GM12874 (cell line): ENCODE results near the gene CYB561A3.

Experiments
- TF ChIP-seq, protein P1 (sequence below): IDR thresholded peaks from 2 replicates; pipeline ENCODE4 v1.5.1; 2011; ENCODE audit warnings: low read depth, mild to moderate bottlenecking, control low read depth, low read length, moderate library complexity; ENCODE audit not compliant: insufficient read depth

Gene CYB561A3

GRCh38 chr11:61329871-61330270 lies 31.8 kb downstream of the CYB561A3 start:
- TF ChIP-seq, protein P1, sequence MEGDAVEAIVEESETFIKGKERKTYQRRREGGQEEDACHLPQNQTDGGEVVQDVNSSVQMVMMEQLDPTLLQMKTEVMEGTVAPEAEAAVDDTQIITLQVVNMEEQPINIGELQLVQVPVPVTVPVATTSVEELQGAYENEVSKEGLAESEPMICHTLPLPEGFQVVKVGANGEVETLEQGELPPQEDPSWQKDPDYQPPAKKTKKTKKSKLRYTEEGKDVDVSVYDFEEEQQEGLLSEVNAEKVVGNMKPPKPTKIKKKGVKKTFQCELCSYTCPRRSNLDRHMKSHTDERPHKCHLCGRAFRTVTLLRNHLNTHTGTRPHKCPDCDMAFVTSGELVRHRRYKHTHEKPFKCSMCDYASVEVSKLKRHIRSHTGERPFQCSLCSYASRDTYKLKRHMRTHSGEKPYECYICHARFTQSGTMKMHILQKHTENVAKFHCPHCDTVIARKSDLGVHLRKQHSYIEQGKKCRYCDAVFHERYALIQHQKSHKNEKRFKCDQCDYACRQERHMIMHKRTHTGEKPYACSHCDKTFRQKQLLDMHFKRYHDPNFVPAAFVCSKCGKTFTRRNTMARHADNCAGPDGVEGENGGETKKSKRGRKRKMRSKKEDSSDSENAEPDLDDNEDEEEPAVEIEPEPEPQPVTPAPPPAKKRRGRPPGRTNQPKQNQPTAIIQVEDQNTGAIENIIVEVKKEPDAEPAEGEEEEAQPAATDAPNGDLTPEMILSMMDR: no peak

- TF ChIP-seq, protein P1: no peak
Measured at GRCh38 chr11:61328351-61328750, 33.3 kb downstream of the CYB561A3 start.

- TF ChIP-seq, protein P1: no peak
Measured at GRCh38 chr11:61327669-61328071, 34.0 kb downstream of the CYB561A3 start.

DNA sequence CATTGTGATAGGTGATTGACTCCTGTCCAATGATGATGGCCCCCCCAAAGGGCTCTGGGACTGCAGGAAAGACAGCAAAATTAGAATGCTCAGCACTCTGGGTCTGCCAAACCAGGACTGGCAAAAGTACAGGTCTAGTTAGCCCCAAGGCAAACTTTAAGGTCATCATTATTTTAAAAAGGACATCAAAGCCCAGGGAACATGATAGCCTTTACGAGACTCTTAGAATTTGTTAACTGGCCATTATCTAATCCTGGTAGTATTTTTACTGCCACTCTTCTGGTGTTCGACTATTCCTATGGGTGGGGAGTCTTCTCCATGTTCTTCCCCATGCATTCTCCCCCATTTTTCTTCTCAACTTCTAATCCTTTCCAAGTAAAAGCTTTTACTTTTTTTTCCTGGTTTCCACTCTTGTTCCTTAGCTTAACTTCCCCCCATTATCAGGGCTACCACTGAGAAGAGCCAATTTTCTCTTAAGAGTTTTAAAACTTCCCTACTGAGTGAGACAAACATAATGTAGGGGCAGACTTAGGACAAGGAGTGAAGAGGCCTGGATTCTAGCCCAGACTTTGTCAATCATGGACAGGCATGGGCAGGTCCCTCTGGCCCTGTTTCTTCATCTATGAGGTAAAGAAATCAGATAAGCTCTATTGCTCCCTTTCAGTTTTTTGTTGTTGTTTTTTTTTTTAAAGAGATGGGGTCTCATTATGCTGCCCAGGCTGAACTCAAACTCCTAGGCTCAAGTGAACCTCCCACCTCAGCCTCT lies 35.9 kb downstream of the CYB561A3 start:
- TF ChIP-seq, protein P1: no peak

DNA sequence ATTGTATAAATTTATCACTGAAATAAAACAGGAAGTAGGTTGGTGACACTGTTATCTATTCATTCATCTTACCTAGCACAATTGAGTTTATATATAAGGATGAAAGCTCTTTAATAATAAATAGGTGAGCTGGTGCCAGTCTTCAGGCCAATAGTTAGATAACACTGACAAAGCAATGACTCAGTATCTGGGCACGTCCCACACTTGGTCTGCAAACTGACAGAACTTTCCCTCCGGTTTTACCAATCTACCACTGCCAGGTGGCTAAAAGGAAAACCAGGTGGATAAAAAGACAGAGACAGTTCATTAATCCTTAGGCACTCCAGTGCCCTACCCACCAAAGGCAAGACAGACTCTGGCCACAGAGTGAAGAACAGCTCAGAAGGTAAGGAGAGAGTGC lies 46.4 kb downstream of the CYB561A3 start:
- TF ChIP-seq, protein P1: no peak

DNA sequence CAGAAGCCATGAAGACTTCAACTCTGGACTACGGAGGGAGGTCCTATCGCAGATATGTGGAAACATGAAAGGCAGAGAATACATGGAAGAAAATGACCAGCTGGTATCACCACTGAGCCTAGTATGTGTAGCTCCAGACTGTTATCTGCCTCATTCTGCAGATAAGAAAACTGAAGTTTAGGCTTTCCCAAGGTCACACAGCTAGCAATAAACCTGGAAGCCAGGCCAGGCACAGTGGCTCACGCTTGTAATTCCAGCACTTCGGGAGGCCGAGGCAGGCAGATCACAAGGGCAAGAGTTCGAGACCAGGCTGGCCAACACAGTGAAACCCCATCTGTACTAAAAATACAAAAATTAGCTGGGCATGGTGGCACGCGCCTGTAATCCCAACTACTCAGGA lies 50.9 kb downstream of the CYB561A3 start:
- TF ChIP-seq, protein P1: no peak

DNA sequence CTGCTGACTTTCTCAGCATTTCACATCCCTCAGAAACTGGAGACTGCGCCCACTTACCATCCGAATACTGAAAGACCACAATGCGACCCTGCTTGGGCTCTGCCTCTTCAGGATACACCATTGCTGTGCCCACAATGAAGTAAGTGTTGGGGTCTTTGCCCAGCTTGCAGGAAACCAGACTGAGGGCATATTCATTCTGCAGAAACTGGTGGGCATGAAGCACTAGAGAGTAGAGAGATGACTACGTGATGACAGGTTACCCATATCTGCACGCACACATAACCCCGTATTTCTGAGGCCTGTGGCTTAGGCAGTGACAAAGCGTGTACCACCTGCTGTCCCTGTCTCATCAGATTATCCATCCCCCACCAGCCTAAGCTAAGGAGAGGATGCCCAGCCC lies 51.9 kb downstream of the CYB561A3 start:
- TF ChIP-seq, protein P1: no peak
